H1 (cell line): ENCODE data around the gene RPL22L1. TPM values are rescaled to one million over a fixed set of nuclear protein-coding genes. Genes with fewer than 3 reads are reported as not detected.
A peak's percentile ranks its signal among the peaks of the same experiment; 100 is the strongest.

ENCODE experiments used
- CTCF ChIA-PET: fragments of 300-600 bp; sonication (Branson Sonifier 250); formaldehyde crosslinking; loops from one replicate; lab custom pipeline; 2021; ENCODE audit not compliant: partially characterized antibody; lab: Charles Lee
- POLR2A ChIA-PET: fragments of 300-600 bp; sonication (Branson Sonifier 250); formaldehyde crosslinking; loops from one replicate; lab custom pipeline; 2021; ENCODE audit warnings: inconsistent platforms; ENCODE audit not compliant: partially characterized antibody; lab: Charles Lee
- DNase-seq, 2 experiments: peaks; one replicate each; pipeline versions ENCODE4 v3.0.0 to v3.0.0-alpha.2; 2010 to 2022; ENCODE audit warnings: low spot score in 2 of 2, low read depth in 1 of 2, mixed read lengths in 1 of 2
- FAIRE-seq: peaks from 2 replicates; lab custom pipeline; 2011; peaks lifted over from hg19 to GRCh38; lab: Jason Lieb, UNC
- H2AFZ ChIP-seq: 2 replicates; pipeline ENCODE4 v1.8.1; 2012; ENCODE audit warnings: low read length, inconsistent platforms
- H2AK5ac ChIP-seq: 2 replicates; pipeline ENCODE4 v1.6.1; 2013; ENCODE audit warnings: low read depth, low read length
- H2BK120ac ChIP-seq: replicated peaks from 2 replicates; pipeline ENCODE3; 2013; ENCODE audit warnings: low read depth, low read length, inconsistent platforms
- H2BK12ac ChIP-seq: 2 replicates; pipeline ENCODE4 v1.6.1; 2013; ENCODE audit warnings: low read depth, low read length
- H2BK15ac ChIP-seq: 2 replicates; pipeline ENCODE4 v1.6.1; 2013; ENCODE audit warnings: low read length
- H2BK20ac ChIP-seq: 2 replicates; pipeline ENCODE4 v1.6.1; 2013; ENCODE audit warnings: low read length
- H2BK5ac ChIP-seq: 2 replicates; pipeline ENCODE4 v1.6.1; 2013; ENCODE audit warnings: low read depth, low read length
- H3K14ac ChIP-seq: 2 replicates; pipeline ENCODE4 v1.6.1; 2013; ENCODE audit warnings: inconsistent platforms; ENCODE audit not compliant: insufficient read length
- H3K18ac ChIP-seq: 2 replicates; pipeline ENCODE4 v1.6.1; 2013; ENCODE audit warnings: low read length; ENCODE audit errors: extremely low read depth
- H3K23ac ChIP-seq: 2 replicates; pipeline ENCODE4 v1.6.1; 2013; ENCODE audit warnings: inconsistent platforms; ENCODE audit not compliant: insufficient read length
- H3K23me2 ChIP-seq: 2 replicates; pipeline ENCODE4 v1.6.1; 2013; ENCODE audit warnings: low read depth, low read length
- H3K27ac ChIP-seq: 2 replicates; pipeline ENCODE4 v1.6.1; 2011; ENCODE audit warnings: low read depth, low read length, inconsistent platforms
- H3K27me3 ChIP-seq, 4 experiments: replicated peaks in 1 of 4; 1 replicate in 1 of 4; 2 replicates in 3 of 4; pipeline versions ENCODE4 v1.6.1 to v1.8.1; 2011 to 2013; ENCODE audit warnings: low read length in 3 of 4, mild to moderate bottlenecking in 3 of 4, inconsistent platforms in 2 of 4, mixed read lengths in 2 of 4, moderate library complexity in 1 of 4; ENCODE audit not compliant: control insufficient read depth in 3 of 4, insufficient read depth in 3 of 4; ENCODE audit errors: extremely low read depth in 1 of 4
- H3K36me3 ChIP-seq, 4 experiments: 2 replicates each; pipeline versions ENCODE4 v1.6.1 to v1.8.1; 2011 to 2013; ENCODE audit warnings: mild to moderate bottlenecking in 4 of 4, low read length in 3 of 4, moderate library complexity in 2 of 4, control low read depth in 1 of 4, inconsistent platforms in 1 of 4; ENCODE audit not compliant: insufficient read depth in 4 of 4, control insufficient read depth in 2 of 4
- H3K4ac ChIP-seq: replicated peaks from 2 replicates; pipeline ENCODE3; 2013; ENCODE audit warnings: low read length, low read depth, mixed read lengths, inconsistent platforms; ENCODE audit not compliant: insufficient read length
- H3K4me1 ChIP-seq, 4 experiments: replicated peaks in 1 of 4; 1 replicate in 1 of 4; 2 replicates in 3 of 4; pipeline versions ENCODE4 v1.6.1 to v1.8.1; 2011 to 2013; ENCODE audit warnings: low read length in 3 of 4, inconsistent platforms in 2 of 4, mixed read lengths in 1 of 4; ENCODE audit not compliant: insufficient read depth in 4 of 4, control insufficient read depth in 3 of 4
- H3K4me2 ChIP-seq, 2 experiments: 2 replicates each; pipeline versions ENCODE4 v1.6.1 to v1.8.1; 2011 to 2013; ENCODE audit warnings: low read depth in 2 of 2, low read length in 2 of 2, control low read depth in 1 of 2, inconsistent platforms in 1 of 2, mild to moderate bottlenecking in 1 of 2; ENCODE audit not compliant: insufficient read depth in 1 of 2
- H3K4me3 ChIP-seq, 4 experiments: fragments of 200-600, 300-600 bp in 1 of 4; sonication (generic), shearing (Covaris generic), sonication (Bioruptor Twin) in 1 of 4; 2 replicates each; pipeline versions ENCODE4 v1.5.1 to v1.8.1; 2011 to 2016; ENCODE audit warnings: low read length in 4 of 4, low read depth in 3 of 4, control low read depth in 2 of 4, inconsistent platforms in 2 of 4, mild to moderate bottlenecking in 2 of 4, mixed read lengths in 1 of 4, moderate library complexity in 1 of 4; ENCODE audit not compliant: insufficient read depth in 2 of 4; ENCODE audit errors: extremely low read depth in 1 of 4
- H3K56ac ChIP-seq: replicated peaks from 2 replicates; pipeline ENCODE3; 2013; ENCODE audit warnings: low read depth, mild to moderate bottlenecking, mixed read lengths, low read length, inconsistent platforms; ENCODE audit not compliant: insufficient read length
- H3K79me1 ChIP-seq: 2 replicates; pipeline ENCODE4 v1.6.1; 2013; ENCODE audit warnings: low read depth, low read length, control low read depth
- H3K79me2 ChIP-seq, 2 experiments: 2 replicates each; pipeline versions ENCODE4 v1.6.1 to v1.8.1; 2012 to 2013; ENCODE audit warnings: low read length in 2 of 2, mild to moderate bottlenecking in 2 of 2, inconsistent platforms in 1 of 2; ENCODE audit not compliant: insufficient read depth in 2 of 2, control insufficient read depth in 1 of 2
- H3K9ac ChIP-seq, 4 experiments: replicated peaks in 1 of 4; 1 replicate in 1 of 4; 2 replicates in 3 of 4; pipeline versions ENCODE4 v1.6.1 to v1.8.1; 2011 to 2013; ENCODE audit warnings: low read depth in 3 of 4, low read length in 3 of 4, control low read depth in 2 of 4, mild to moderate bottlenecking in 2 of 4, moderate library complexity in 2 of 4, inconsistent platforms in 1 of 4; ENCODE audit errors: extremely low read depth in 1 of 4
- H3K9me3 ChIP-seq, 2 experiments: 2 replicates each; pipeline versions ENCODE4 v1.6.1 to v1.8.1; 2012 to 2013; ENCODE audit warnings: mild to moderate bottlenecking in 2 of 2, moderate library complexity in 2 of 2, control low read depth in 1 of 2, inconsistent platforms in 1 of 2, low read depth in 1 of 2, low read length in 1 of 2, mixed read lengths in 1 of 2; ENCODE audit not compliant: insufficient read depth in 2 of 2
- H4K20me1 ChIP-seq, 2 experiments: replicated peaks in 1 of 2; 2 replicates each; pipeline versions ENCODE3 to v1.8.1; 2011 to 2013; ENCODE audit warnings: inconsistent platforms in 2 of 2, low read length in 2 of 2, mild to moderate bottlenecking in 1 of 2; ENCODE audit not compliant: insufficient read depth in 2 of 2, control insufficient read depth in 1 of 2
- H4K5ac ChIP-seq: 2 replicates; pipeline ENCODE4 v1.6.1; 2013; ENCODE audit warnings: low read length, low read depth, mixed read lengths, inconsistent platforms; ENCODE audit not compliant: insufficient read length
- H4K8ac ChIP-seq: 2 replicates; pipeline ENCODE4 v1.8.0; 2013; ENCODE audit warnings: mild to moderate bottlenecking, moderate library complexity, low read length, inconsistent platforms; ENCODE audit not compliant: insufficient read depth; ENCODE audit errors: extremely low read depth
- H4K91ac ChIP-seq: replicated peaks from 2 replicates; pipeline ENCODE3; 2013; ENCODE audit warnings: low read length, mixed read lengths, inconsistent platforms; ENCODE audit not compliant: insufficient read length
- EZH2 ChIP-seq: fragments of 200-600 bp; sonication (generic); IDR thresholded peaks from 2 replicates; pipeline ENCODE4 v1.7.1; 2012; ENCODE audit warnings: low read depth, mild to moderate bottlenecking, moderate library complexity, low read length, inconsistent platforms; ENCODE audit not compliant: severe bottlenecking
- POLR2AphosphoS5 ChIP-seq: IDR thresholded peaks from 2 replicates; pipeline ENCODE4 v1.6.1; 2011; ENCODE audit warnings: low read depth, low read length
- SP1 ChIP-seq: IDR thresholded peaks from 2 replicates; pipeline ENCODE4 v1.6.1; 2011; ENCODE audit warnings: low read depth, low read length
- SRF ChIP-seq: IDR thresholded peaks from 2 replicates; pipeline ENCODE4 v1.6.1; 2011; ENCODE audit warnings: mild to moderate bottlenecking, low read depth, low read length, moderate library complexity
- SUZ12 ChIP-seq: fragments of 200-600 bp; sonication (generic); IDR thresholded peaks from 2 replicates; pipeline ENCODE4 v1.6.1; 2012; ENCODE audit warnings: mild to moderate bottlenecking, inconsistent platforms, low read length, moderate library complexity, mixed read lengths
- WGBS, 2 experiments: shearing (Covaris generic) in 1 of 2; methylation state at CpG; one replicate each; pipeline versions ENCODE4 v1.1.6 to v1.1.7; 2013 to 2015; ENCODE audit warnings: low lambda C conversion rate in 2 of 2, mixed read lengths in 2 of 2, inconsistent platforms in 1 of 2, low coverage in 1 of 2, missing lambda C conversion rate in 1 of 2; ENCODE audit not compliant: insufficient replicate concordance in 2 of 2, insufficient coverage in 1 of 2, insufficient read length in 1 of 2; ENCODE audit errors: extremely low coverage in 1 of 2, missing lambda C conversion rate in 1 of 2; 5-methylcytosine and 5-hydroxymethylcytosine counted together
- polyA plus RNA-seq, 7 experiments: library from polyadenylated mRNA; depleted of rRNA in 3 of 7; stranded (reverse) in 5 of 7; unstranded in 2 of 7; fragments of >200 nt in 5 of 7; fragments of 200-250 nt in 2 of 7; gene quantifications; 1 replicate in 5 of 7; 2 replicates in 1 of 7; 4 replicates in 1 of 7; pipeline versions ENCODE4 v1.2.1 to v1.2.3, GENCODE V29; 2011 to 2013; ENCODE audit warnings: missing spikeins in 2 of 7, mixed read lengths in 2 of 7
- total RNA-seq: library from RNA; stranded (reverse); fragmentation: NEBNext Ultra II Directional; extraction: Animal tissue kit (Norgen Biotek cat#: 25700); gene quantifications from 2 replicates; pipeline ENCODE4 v1.2.1, GENCODE V29; 2021
- TF ChIP-seq, protein P1 (sequence below): IDR thresholded peaks from 2 replicates; pipeline ENCODE4 v1.6.1; 2011; ENCODE audit warnings: low read length, improper control_type of control experiment

RPL22L1 gene
- total and polyA plus RNA-seq, 2 of the 8 experiments (the other 6 are each of a cell fraction or from before 2014, with no cell fraction given) = 99.9 to 280 TPM

DNA sequence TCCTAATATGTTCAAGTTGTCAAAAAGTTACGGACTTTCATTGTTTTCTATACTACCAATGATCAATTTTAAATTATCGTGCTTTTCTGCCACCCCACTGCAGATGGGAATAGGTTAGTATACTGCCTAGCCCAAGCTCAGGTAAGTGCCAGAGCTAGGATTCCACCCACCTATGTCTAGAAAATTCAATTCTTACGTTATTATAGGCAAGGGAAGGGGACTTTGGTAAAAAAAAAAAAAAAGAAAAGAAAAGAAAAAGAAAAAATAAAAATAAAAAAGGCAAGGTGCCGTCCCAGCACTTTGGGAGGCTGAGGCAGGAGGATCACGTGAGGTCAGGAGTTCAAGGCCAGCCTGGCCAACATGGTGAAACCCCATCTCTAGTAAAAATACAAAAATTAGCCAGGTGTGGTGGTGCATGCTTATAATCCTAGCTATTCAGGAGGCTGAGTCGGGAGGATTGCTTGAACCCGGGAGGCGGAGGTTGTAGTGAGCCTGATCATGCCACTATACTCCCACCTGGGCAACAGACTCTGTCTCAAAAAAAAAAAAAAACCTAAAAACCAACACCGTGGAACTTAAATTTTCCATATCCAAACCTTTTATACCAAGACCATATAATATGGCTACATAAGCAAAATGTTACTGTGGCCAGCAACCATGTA is 1.3 kb downstream of the RPL22L1 start:
- Histone ChIP-seq H4K5ac (no peak overlapping the region), H2BK20ac (no peak overlapping the region), H2BK12ac (no peak overlapping the region), H3K23ac (no peak overlapping the region), H3K14ac (no peak overlapping the region), H2BK5ac (peak overlapping the region; percentile 0; the same call in 1 of the 2 replicates), H3K79me1 (no peaks in the 10 kb centered on the region), H3K4me2 (peak overlapping the region; percentile 64 to 77), H3K4me3 (peak overlapping the region; percentile 80 to 93 (median 86)), H3K36me3 (peaks cover 6 to 36% (median 22%) of the 10 kb centered on the region in 4 experiments), H3K9ac (peak overlapping the region in 3 of 4 experiments; percentile 98 to 99 (median 98); a peak in 6 of 7 replicates), H4K20me1 (peaks cover 2 to 5% of the 10 kb centered on the region in 2 experiments), H2AK5ac (no peak overlapping the region), H3K27ac (peak overlapping the region; percentile 97; the same call in 1 of the 2 replicates), H2AFZ (no peak overlapping the region), H2BK15ac (no peak overlapping the region), H4K91ac (no peak overlapping the region), H3K27me3 (no peaks in the 10 kb centered on the region), H4K8ac (peak overlapping the region; percentile 15; the same call in 1 of the 2 replicates), H3K79me2 (peaks cover 5 to 25% of the 10 kb centered on the region in 2 experiments; a peak in 3 of 4 replicates), H3K4me1 (peaks cover 0 to 6% (median 2%) of the 10 kb centered on the region in 4 experiments; a peak in 5 of 7 replicates), H3K18ac (no peak overlapping the region), H3K9me3 (no peaks in the 10 kb centered on the region), H2BK120ac (no peak overlapping the region), H3K56ac (no peak overlapping the region), H3K23me2 (no peaks in the 10 kb centered on the region), H3K4ac (no peak overlapping the region)
- TF ChIP-seq EZH2 = no peak
- no peak for TF ChIP-seq SP1
- TF ChIP-seq SRF = no peak
- TF ChIP-seq, protein P1, sequence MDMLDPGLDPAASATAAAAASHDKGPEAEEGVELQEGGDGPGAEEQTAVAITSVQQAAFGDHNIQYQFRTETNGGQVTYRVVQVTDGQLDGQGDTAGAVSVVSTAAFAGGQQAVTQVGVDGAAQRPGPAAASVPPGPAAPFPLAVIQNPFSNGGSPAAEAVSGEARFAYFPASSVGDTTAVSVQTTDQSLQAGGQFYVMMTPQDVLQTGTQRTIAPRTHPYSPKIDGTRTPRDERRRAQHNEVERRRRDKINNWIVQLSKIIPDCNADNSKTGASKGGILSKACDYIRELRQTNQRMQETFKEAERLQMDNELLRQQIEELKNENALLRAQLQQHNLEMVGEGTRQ = no peak
- TF ChIP-seq POLR2AphosphoS5 = peak; percentile 20; the same call in 1 of the 2 replicates
- TF ChIP-seq SUZ12 = no peak
- WGBS, 2 experiments = 61% methylated on average over 9 of the region's 9 CpGs; no CpG with 5 or more reads in 1 of the 2 experiments
- DNase-seq = no peak
- ChIA-PET CTCF (interaction anchor here (0.7 kb wide), 1 partner anchor 372 kb away, joined by 3 read pairs; no protein-coding TSS in a partner anchor), POLR2A (interaction anchor here (0.6 to 4.0 kb wide), 18 partner anchors 11 to 643 kb away, joined by 3 to 32 read pairs (median 4); partner anchors contain the start of gene EIF5A2)
- no peak for FAIRE-seq
